GM18517 (cell line): ENCODE data around the gene SOD2.
"Not testable (repeated sequence)": the region's sequence is repeated elsewhere in the genome, so short reads cannot be mapped to it uniquely, and the experiment has no call there.

Experiments
- ATAC-seq: cut with Tn5 transposase; IDR thresholded peaks from one replicate; pipeline ENCODE4 v1.9.1; 2021; ENCODE audit warnings: mild to moderate bottlenecking, moderate library complexity; ENCODE audit not compliant: unreplicated experiment

The SOD2 gene

DNA sequence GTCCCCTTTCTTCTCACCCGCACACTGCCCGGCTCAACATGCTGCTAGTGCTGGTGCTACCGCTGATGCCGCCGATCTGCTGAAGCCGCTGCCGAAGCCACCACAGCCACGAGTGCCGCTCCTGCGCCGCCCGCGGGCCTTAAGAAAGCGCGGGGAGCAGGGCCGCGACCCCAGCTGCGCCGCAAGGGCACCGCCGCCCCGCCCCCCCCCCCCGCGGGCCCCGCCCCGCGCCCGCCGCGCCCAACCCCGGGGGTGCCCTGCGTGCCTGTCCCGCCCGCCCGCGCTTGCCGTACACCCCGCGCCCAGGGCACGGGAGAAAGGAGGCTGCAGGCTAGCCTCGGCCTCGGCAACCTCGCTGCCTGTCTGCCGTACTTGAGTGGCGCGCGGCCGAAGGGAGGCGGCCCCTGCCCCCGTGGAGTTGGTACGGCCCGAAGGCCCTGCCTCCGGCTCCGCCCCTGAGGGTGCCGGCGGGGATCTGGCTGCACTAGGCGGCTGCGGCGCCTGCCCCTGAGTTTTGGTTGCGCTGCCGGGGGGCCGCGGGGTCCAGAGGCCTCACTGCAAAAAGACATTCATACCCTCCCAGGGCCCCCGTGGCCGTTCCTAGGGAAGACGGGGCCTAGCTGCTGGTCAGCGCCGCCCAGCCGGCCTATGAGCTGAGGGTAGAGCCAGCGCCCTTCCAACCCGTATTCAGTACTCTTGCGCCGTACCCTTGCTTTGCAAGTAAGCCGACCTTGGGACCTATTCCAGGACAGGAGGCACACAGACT is at the start of gene SOD2:
TSS of gene SOD2 (minus strand) at position 114 of the 766 bp plus-strand sequence. CDS start at position 40, 74 bp downstream.
- ATAC-seq, result peak; percentile 78

DNA sequence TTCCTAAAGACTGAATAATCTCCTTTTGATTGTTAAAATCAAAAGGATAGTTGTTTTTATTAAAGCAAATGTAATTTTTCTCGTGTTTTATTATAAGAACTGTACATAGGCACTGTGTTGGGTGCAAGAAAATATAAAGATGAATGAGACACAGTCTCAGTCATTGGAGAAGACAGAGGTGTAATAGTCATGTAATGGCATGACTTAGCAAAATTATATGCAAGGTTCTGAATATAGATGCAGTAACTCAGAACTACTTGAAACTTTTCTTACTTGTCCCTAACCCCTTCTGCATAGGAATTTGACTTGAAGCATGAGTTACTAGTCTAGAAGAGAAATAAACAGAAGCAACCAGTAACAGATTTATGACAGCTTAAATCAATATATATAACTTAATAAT is 49.1 kb upstream of the SOD2 start:
- ATAC-seq, result no peak

DNA sequence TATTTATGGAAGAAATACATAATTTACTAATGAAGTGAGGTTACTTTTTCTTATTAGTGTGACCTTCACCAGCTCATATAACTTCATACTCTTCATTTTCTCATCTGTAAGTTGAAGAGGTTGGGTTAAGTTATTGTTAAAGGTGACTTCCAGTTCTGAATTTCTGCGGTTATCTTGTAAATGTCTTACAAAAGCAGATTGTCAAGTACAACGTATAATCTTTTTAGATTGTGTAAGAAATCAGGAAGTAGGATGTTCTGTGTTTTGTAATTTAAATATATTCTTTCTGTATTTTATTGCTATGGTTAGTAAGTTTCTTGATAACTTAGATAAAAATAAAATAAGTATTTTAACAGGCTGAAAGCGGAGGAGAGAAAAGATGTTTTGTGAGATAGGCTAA is 46.3 kb upstream of the SOD2 start:
- no peak for ATAC-seq

DNA sequence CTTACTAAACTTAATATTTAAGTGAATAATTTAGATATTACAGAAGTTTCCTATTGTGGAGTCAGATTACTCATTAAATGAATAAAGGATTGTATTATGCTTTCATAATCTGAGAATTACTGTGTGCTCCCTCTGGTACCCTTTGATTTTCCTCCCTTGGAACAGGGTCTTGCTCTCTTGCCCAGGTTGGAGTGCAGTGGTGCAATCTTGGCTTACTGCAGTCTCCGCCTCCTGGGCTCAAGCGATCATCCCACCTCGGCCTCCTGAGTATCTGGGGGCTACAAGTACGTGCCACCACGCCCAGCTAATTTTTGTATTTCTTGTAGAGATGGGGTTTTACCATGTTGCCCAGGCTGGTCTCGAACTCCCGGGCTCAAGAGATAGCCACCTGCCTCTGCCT is 43.9 kb upstream of the SOD2 start:
- ATAC-seq, result no peak

DNA sequence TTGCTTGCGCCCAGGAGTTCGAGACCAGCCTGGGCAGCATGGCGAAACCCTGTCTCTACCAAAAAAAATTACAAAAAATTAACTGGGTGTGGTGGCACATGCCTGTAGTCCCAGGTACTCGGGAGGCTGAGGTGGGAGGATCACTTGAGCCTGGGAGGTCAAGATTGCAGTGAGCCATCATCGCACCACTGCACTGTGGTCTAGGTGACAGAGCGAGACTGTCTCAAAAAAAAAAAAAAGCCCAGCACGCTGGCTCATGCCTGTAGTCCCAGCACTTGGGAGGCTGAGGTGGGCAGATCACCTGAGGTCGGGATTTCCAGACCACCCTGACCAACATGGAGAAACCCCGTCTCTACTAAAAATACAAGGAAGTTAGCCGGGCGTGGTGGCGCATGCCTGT is 40.4 kb upstream of the SOD2 start:
- not testable (repeated sequence) for ATAC-seq

DNA sequence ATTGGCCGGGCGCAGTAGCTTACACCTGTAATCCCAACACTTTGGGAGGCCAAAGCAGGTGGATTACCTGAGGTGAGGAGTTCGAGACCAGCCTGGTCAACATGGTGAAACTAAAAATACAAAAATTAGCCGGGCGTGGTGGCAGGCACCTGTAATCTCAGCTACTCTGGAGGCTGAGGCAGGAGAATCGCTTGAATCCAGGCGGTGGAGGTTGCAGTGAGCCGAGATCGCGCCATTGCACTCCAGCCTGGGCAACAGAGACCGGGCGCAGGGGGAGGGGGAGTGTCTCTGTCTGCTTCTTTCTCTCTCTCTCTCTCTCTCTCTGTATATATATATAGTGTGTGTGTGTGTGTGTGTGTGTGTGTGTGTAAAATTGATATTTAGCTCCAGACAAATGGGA is 39.5 kb upstream of the SOD2 start:
- not testable (repeated sequence) for ATAC-seq

DNA sequence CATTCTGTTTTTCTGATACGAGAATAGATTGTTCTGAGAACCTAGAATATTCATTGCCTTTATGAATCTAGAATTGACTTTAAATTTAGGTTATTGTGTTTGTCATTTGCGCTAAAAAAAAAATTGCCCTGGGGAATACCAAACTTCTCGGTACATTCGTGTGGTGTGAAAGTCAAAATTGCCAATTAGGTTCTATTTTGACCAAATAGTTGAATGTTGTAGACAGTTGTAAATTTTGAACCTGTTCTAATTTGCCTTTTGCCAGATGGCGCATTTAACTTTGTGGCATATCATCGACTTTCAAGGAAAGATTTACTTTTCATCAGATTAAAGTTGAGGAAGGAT is 37.3 kb upstream of the SOD2 start:
- ATAC-seq, result no peak

DNA sequence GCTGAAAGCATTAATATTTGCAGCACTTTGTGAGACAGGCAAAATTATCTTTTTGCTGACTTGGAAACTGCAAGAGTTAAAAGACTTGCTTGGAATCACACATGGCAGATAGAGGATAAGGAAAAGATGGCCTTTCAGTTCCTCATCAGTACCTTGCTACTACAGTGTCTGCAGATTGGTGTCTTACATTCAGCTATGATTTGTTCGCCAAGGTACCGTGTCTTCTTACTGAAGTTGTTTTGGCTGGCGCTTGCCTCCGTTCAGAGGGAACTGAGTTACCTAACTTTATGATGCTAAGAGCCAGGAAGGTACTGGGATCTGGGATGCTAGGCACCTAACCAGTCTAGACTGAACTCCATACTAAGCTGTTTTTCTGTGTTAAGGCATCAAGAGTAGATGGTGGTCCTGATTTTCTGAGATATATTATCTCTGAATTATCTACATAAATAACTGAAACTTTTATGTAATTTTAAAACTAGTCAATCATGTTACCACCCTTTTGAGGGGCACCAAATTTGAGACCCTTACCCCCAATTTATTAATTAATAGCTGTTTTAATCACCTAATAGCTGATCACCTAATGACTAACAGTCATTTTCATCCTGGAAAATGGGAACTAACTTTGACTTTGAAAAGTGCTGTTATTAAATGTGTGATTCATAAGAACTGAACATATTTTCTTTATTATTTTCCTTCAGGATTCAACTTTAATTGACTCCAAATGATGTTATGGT is 36.7 kb upstream of the SOD2 start:
- ATAC-seq, result no peak

DNA sequence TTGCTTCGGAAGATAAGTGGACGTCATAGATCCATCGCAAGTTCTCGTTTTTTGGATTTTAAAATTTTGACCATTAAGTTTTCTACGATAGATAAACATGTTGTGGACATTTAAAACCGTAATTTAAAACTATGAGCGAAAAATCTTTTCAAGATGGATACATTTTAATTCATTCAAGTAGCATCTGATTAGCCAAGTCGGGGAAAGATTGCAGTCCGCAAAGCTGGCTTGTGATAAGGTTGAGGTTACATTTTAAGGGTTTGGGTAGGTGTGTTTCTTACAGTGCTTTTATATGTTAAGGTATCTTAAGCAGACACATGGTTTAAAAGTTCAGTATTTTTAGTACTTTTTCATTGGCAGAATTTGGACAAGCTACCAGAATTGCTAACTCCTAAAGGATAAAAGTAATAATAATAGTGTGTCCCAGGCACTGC is 35.5 kb upstream of the SOD2 start:
- ATAC-seq, result no peak

DNA sequence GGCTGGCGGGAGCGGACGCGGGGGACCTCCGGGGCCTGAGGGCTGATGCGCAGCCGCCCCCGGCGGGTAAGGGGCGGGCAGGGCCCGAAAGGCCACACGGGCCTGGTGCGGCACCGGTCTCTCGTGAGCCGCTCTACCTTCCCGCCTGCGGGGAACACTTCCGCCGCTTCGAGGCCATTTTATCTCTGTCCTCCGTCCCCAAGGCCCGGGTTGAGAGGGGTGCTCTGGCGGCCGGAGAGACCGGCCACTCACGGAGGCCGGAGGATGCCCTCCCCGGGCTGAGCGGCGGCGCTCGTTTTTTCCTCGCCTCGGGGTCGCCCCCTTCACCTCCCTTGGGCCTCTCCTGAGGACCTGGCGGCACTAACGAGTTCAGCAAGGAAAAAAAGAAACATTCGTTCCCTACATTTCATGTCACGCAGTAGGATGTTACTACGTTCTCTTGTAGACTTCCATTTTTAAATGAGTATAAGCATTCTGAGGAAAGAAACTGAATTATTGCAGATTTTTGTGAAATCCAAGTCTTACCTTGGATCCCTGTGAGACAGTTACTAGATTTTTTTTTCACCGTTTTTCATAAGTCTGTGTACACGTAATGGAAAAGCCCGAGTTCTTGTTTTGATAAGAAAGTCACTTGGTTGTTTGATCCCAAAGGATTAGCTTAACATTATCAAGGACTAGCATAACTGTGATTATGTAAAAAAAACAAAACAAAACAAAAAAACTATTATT is 34.8 kb upstream of the SOD2 start:
- peak; percentile 37 for ATAC-seq

DNA sequence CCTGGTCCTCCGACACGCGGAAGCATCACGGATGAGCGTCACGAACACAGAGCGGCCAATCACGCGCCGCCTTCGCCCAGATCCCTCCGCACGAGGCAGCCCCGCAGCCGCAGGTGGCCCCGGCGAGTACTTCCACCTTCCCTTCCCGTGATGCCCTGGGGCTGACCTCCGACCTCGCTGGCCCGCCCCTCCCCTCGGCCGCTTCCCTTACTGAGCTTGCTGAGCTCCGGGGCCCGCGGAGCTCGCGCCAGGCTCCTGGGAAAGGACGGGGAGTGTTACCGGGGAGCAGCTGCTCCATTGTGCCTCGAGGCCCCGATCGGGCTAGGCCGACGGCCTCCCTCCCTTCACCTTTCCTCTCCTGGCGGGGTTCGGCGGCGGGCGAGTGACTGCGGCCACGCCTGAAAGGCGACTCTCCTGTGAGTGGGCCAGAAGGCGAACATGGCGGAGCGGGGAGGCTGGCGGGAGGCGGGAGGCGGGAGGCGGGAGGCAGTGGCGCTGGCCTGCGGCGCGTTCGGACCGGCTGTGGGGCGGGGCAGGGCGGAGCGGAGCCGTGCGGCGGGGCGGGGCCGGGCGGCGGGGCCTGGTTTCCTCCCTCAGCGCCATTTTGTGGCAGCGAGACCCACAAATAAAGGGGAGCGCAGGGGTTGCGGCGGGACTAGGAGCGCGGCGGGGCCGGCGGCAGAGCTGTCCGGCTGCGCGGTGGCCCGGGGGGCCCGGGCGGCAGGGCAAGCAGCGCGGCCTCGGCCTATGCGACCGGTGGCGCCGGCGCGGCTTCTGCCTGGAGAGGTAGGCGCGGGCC is 34.1 kb upstream of the SOD2 start, which contains the start of gene WTAP:
TSS of gene WTAP (plus strand) at position 589 of the 799 bp plus-strand sequence. CDS start 8,760 bp downstream, outside the sequence.
- peak; percentile 73 for ATAC-seq

DNA sequence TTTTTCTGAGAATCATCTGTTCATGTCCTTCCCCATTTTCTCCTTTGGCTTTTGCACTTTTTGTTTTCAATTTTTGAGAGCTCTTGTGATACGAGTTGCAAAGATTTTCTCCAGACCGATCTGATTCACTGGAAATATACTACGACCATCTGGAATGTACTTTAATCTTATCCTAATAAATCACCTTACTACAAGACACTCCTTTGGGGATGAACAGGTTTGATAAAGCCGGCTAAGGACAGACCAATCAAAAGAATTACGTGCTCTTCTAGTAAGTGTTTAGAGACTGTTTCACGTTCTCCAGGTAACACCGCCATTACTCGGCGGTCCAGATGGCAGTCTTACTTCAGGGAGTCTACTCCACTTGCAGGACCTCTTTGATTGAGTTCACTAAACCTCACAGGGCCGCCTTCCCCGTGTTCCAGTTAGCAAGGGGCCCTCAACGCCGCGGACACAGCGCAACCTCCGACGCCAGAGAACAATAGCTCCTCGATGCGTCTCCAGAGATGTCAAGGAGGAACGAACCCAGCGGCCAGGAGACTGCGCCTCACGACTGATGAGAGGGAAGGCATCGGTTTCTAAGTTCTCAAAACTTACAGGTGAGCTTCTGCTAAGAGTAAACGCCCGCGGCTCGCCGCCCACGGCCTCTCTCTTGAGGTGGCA is 33.3 kb upstream of the SOD2 start:
- ATAC-seq, result no peak

DNA sequence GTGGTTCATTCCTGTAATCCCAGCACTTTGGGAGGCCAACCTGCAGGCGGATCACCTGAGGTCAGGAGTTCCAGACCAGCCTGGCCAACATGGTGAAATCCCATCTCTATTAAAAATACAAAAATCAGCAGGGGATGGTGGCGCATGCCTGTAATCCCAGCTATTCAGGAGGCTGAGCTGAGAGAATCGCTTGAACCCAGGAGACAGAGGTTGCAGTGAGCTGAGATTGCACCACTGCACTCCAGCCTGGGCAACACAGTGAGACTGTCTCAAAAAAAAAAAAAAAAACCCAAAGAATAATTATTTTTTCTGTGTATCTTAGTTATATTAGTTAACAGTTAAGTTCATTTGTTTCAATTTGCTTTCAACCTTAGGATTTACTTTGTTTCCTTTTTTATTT is 32.2 kb upstream of the SOD2 start:
- ATAC-seq, result not testable (repeated sequence)

DNA sequence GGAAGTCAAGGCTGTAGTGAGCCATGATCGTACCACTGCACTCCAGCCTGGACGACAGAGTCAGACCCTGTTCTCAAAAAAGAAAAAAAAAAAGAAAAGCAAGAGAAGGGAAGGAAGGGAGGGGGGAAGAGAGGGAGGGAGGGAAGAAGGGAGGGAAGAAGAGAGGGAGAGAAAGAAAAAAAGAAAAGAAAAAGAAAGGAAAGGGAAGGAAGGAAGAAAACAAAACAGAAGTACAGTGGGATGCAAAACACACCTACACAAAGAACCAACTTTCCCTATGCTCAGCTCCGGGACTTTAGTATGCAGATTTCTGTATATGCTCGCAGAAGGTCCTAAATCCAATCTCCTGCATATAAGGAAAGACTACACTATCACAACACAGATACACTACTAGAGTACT is 31.7 kb upstream of the SOD2 start:
- no peak for ATAC-seq

DNA sequence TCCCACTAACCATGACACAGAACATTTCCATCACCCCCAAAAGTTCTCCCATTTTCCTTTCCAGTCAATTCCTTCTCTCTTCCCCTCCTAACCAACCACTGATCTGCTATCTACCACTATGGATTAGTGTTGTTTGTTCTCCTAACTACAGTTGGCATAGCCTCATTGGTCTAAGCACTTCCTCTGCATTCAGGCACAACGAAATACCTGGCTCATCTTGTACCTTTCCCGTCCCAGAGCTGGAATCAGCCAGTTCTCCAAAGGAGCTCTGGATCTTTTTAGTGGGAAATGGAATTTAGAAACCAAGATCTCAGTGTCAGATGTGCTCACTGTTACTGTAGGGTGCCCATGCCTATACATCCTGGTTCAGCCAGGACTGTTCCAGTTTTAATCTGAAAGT is 30.2 kb upstream of the SOD2 start:
- no peak for ATAC-seq

DNA sequence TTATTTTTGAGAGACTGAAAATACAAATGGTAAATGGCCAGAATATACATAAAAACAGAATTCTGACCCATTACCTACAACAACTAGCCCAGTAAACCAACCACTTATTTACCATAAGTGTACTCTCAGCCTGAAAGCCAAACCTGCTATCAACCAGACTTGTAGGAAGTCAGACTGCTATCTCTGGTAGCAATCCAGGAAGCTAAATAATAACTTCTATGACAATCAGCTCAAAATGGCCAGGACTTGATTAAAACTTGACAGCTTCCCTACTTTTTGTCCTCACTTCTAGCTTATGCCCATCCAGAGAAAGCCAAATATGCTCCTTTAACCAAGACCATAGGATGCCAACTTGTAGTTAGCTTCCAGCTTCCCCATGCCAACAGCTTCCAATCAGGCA is 29.6 kb upstream of the SOD2 start:
- ATAC-seq, result no peak

DNA sequence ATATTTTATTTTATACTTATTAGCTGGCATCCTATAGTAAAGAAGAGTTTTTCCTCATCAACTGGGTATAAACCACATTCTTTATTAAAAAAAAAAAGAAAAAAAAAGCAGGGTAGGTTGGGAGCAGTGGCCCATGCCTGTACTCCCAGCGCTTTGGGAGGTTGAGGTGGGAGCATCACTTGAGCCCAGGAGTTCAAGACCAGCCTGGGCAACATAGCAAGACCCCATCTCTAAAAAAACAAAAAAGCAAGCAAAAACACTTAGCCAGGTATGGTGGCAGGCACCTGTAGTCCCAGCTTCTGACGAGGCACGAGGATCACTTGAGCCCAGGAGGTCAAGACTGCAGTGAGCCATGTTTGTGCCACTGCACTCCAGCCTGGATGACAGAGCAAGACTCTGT is 28.9 kb upstream of the SOD2 start:
- ATAC-seq, result not testable (repeated sequence)

DNA sequence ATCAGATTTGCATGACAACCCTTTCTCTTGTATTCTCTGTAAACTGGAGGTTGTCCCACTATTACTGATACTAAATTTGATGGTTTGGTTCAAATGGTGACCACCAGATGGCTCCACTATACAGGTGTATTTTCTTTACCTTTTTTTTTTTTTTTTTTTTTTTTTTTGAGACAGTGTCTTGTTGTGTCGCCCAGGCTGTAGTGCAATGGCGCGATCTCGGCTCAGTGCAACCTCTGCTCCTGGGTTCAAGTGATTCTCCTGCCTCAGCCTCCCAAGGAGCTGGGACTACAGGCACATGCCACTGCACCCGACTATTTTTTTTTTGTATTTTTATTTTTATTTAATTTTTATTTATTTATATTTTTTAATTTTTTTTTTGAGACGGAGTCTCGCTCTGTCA is 27.7 kb upstream of the SOD2 start:
- ATAC-seq, result no peak

DNA sequence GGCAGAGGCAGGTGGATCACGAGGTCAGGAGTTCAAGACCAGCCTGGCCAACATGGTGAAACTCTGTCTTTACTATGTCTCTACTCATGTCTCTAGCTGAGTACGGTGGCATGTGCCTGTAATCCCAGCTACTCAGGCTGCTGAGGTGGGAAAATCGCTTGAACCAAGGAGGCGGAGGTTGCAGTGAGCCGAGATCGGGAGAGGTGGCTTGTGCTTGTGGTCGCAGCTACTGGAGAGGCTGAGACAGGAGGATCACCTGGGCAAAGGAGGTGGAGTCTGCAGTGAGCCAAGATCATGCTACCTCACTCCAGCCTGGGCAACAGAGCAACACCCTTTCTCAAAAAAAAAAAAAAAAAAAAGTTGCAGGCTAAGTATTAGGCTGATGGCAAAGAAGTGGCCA is 26.2 kb upstream of the SOD2 start:
- no peak for ATAC-seq

DNA sequence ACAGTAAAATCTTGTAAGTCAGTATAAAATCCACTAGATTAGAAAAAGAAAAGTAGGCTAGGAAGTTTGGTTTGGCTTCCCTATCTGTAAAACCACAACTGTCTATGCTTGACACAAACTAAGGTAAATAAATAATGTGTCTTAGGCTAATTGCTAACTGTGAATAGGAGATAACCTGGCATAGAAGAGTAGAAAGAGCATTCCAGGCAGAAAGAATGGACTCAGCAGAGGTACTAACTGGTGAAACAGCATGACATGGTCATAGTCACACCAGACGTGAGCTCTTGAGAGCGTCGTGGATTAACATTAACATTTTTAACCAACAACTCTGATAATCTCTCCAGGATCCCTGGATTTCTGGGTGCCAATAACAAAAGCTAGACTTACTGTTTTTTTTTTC is 25.6 kb upstream of the SOD2 start:
- no peak for ATAC-seq
